WTC11 (cell line): ENCODE results near the gene GLRA3. TPM values are rescaled to one million over a fixed set of nuclear protein-coding genes. Genes with fewer than 3 reads are reported as not detected.

ENCODE experiments used
- AR ChIP-seq: fragments of 250-450 bp; sonication (Bioruptor Pico); IDR thresholded peaks from 2 replicates; pipeline ENCODE4 v1.9.0; 2021; ENCODE audit warnings: mild to moderate bottlenecking
- ARID4B ChIP-seq: sonication (generic); formaldehyde crosslinking; IDR thresholded peaks from 2 replicates; pipeline ENCODE4 v1.8.0; 2023; ENCODE audit warnings: missing genetic modification reagents, mild to moderate bottlenecking, borderline replicate concordance
- ATF2 ChIP-seq: sonication (generic); formaldehyde crosslinking; IDR thresholded peaks from 2 replicates; pipeline ENCODE4 v1.8.1; 2022; ENCODE audit warnings: low read depth, missing genetic modification reagents, borderline replicate concordance
- CBFB ChIP-seq: sonication (generic); formaldehyde crosslinking; IDR thresholded peaks from 2 replicates; pipeline ENCODE4 v1.8.1; 2022; ENCODE audit warnings: mild to moderate bottlenecking, low read depth, missing genetic modification reagents
- FOXK1 ChIP-seq: sonication (generic); formaldehyde crosslinking; IDR thresholded peaks from 2 replicates; pipeline ENCODE4 v1.8.0; 2022; ENCODE audit warnings: mild to moderate bottlenecking, moderate library complexity, missing genetic modification reagents
- JUN ChIP-seq: sonication (generic); formaldehyde crosslinking; IDR thresholded peaks from 2 replicates; pipeline ENCODE4 v1.8.0; 2023; ENCODE audit warnings: mild to moderate bottlenecking, missing genetic modification reagents
- MAX ChIP-seq: sonication (generic); formaldehyde crosslinking; IDR thresholded peaks from 2 replicates; pipeline ENCODE4 v1.8.0; 2022; ENCODE audit warnings: mild to moderate bottlenecking, missing genetic modification reagents
- MYBL2 ChIP-seq: sonication (generic); formaldehyde crosslinking; IDR thresholded peaks from 2 replicates; pipeline ENCODE4 v1.8.1; 2023; ENCODE audit warnings: mild to moderate bottlenecking, moderate library complexity, missing genetic modification reagents
- PRDM15 ChIP-seq: sonication (generic); formaldehyde crosslinking; IDR thresholded peaks from 2 replicates; pipeline ENCODE4 v1.8.0; 2022; ENCODE audit warnings: missing genetic modification reagents
- SMAD3 ChIP-seq: sonication (generic); formaldehyde crosslinking; IDR thresholded peaks from 2 replicates; pipeline ENCODE4 v1.8.0; 2022; ENCODE audit warnings: missing genetic modification reagents, mild to moderate bottlenecking, borderline replicate concordance
- TEAD4 ChIP-seq: sonication (generic); formaldehyde crosslinking; IDR thresholded peaks from 2 replicates; pipeline ENCODE4 v1.8.0; 2022; ENCODE audit warnings: mild to moderate bottlenecking, missing genetic modification reagents
- TP53 ChIP-seq: sonication (generic); formaldehyde crosslinking; IDR thresholded peaks from 2 replicates; pipeline ENCODE4 v1.8.1; 2023; ENCODE audit warnings: mild to moderate bottlenecking, missing genetic modification reagents
- USF1 ChIP-seq: sonication (generic); formaldehyde crosslinking; IDR thresholded peaks from 2 replicates; pipeline ENCODE4 v1.8.0; 2022; ENCODE audit warnings: mild to moderate bottlenecking, missing genetic modification reagents
- ZNF263 ChIP-seq: sonication (generic); formaldehyde crosslinking; IDR thresholded peaks from 2 replicates; pipeline ENCODE4 v1.8.1; 2022; ENCODE audit warnings: low read depth, mild to moderate bottlenecking, moderate library complexity, missing genetic modification reagents
- ZNF281 ChIP-seq: sonication (generic); formaldehyde crosslinking; IDR thresholded peaks from 2 replicates; pipeline ENCODE4 v1.8.0; 2023; ENCODE audit warnings: mild to moderate bottlenecking, missing genetic modification reagents
- ZNF423 ChIP-seq: fragments of 250-450 bp; sonication (Bioruptor Pico); IDR thresholded peaks from 2 replicates; pipeline ENCODE4 v2.1.2; 2022; ENCODE audit warnings: mild to moderate bottlenecking, moderate library complexity
- ZNF425 ChIP-seq: fragments of 250-450 bp; sonication (Bioruptor Pico); conservative IDR thresholded peaks from 2 replicates; pipeline ENCODE4 v1.9.0; 2021; ENCODE audit warnings: mild to moderate bottlenecking
- total RNA-seq: library from RNA; stranded (reverse); gene quantifications from 3 replicates; pipeline ENCODE4 v1.2.3, GENCODE V29; 2021

The GLRA3 gene
- total RNA-seq, 1 experiment from 2014 or later = 0.15 TPM

- TF ChIP-seq ZNF281 (CRISPR knock-in tag) (0 out of 2 replicates have a peak, but pooled peaks have one; percentile 44), USF1 (CRISPR knock-in tag) (peak; percentile 53), SMAD3 (CRISPR knock-in tag) (peak; percentile 89), TP53 (no peak; the same call in 1 of the 2 replicates), ZNF425 (CRISPR knock-in tag) (no peak), MYBL2 (CRISPR knock-in tag) (no peak; the same call in 1 of the 2 replicates), MAX (peak; percentile 75), ATF2 (CRISPR knock-in tag) (no peak), AR (CRISPR knock-in tag) (peak; percentile 52; the same call in 1 of the 2 replicates), ZNF423 (CRISPR knock-in tag) (no peak), CBFB (CRISPR knock-in tag) (no peak), TEAD4 (CRISPR knock-in tag) (peak; percentile 85), PRDM15 (no peak), ZNF263 (CRISPR knock-in tag) (no peak), ARID4B (CRISPR knock-in tag) (peak; percentile 97), FOXK1 (CRISPR knock-in tag) (0 out of 2 replicates have a peak, but pooled peaks have one; percentile 44), JUN (CRISPR knock-in tag) (peak; percentile 78; the same call in 1 of the 2 replicates)
These were observed at the start of gene GLRA3 (continued) for GRCh38 chr4:174828845-174829701.
